HG02943 (cell line): ENCODE data around the gene LHFPL6.
"Not testable (repeated sequence)": the region's sequence is repeated elsewhere in the genome, so short reads cannot be mapped to it uniquely, and the experiment has no call there.

Experiments
- ATAC-seq: cut with Tn5 transposase; IDR thresholded peaks from one replicate; pipeline ENCODE4 v1.9.1; 2021; ENCODE audit warnings: mild to moderate bottlenecking, low read depth, moderate library complexity; ENCODE audit not compliant: unreplicated experiment

Gene LHFPL6

DNA sequence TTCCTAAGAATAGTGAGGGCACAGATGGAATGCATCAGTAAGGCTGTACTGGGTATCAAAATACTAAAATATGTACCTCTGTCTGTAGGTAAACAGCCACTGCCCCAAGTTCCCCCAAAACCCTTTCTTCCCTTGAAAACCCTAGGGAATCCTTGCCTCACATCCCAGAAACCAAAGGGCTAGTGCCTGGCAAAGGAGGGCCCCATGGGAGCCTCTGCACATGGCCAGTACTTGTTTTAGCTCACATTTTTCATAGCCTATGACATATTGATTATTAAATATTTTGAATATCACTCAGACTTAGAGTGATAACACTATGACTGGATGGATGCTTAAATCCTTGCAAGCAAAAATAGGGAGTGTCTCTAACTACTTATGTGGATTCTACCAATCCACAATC lies 237.1 kb downstream of the LHFPL6 start:
- no peak for ATAC-seq

DNA sequence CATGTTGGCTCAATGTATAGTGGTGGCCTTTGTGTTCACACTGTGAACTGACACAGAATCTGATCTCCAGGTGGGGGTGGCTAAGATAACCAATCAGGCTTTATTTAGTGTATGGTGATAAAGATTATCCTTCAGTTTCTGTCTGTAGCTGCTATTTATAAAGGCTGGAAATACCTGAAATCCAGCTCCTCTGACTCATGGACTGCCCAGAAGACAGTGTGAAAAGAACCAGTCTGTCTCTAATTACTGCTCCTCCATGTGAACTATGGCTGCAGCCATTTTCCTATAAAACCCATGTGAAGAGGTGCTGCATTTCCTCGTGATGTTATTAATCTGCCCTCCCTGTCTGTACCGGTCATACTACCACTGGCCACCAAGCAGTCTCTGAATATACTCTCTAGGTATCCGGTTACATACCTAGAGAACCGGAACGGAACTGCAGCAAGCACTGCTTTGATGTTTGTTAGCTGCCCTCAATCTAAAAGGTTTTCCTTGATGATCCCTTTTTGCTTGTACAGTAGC lies 238.0 kb downstream of the LHFPL6 start:
- no peak for ATAC-seq

DNA sequence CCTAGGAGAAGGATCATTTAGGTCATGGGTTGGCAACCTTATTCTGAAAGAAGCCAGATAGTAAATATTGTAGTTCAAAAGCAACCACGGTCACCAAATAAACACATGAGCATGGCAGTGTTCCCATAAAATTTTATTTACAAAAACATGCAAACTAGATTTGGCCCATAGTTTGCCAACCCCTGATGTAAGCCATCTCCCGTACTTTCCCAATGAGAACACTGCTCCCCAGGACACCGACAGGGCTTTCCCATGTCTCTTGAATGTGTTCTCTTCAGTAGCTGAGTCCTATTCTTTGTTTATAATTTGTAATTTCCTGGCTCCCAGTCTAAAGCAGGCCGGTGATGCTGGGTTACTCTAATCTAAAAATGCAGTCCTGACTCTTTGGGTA lies 239.6 kb downstream of the LHFPL6 start:
- no peak for ATAC-seq

DNA sequence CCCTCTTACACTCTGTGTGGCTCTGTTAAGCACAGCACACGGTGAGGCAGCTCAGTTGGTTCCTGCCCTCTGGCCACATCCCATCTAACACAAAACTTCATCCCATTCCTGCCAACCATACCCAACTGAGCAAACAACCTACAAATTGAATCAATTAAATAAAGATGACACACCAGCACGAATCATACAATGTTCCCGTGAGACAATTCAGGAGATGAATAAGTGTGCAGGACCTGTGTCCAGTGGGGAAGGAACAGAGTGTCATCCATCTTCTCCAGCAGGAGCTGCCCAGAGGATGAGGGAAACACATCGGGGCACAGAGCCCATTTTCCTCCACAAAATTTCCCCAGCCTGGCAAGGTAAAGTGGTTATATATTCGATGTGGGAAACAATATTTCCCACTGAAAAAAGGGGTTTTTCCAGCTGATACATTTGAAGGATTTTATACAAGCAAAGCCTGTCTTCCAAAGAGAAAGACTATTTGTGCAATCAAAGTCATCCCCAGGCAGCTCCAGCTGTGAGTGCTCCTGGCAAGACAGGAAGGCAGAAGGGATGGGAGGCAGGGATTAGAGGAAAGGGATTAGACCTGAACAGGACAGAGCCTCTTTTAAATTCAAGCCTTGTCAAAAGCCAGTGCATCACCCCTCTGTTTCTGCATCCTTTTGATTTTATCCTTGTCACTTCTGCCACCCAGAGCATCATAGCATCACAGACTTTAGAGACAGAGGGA lies 240.2 kb downstream of the LHFPL6 start:
- no peak for ATAC-seq

DNA sequence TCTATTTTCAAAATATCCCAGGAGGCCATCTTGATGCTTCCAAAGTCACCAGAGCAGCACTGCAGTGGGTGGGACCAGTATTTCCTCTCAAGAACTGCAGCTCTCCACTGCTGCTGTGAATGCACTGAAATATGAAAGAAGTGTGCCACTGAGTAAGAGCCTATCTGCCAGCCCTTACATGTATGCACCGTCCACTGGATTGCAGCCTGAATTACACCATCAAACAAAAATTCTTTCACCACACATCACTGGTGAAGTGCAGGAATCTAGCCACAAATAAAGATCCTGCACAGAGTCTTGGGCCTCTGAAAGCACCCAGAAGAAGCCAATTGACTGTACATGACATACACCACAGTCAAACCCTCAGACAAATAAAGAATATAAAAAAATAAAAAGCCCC lies 249.0 kb downstream of the LHFPL6 start:
- no peak for ATAC-seq

DNA sequence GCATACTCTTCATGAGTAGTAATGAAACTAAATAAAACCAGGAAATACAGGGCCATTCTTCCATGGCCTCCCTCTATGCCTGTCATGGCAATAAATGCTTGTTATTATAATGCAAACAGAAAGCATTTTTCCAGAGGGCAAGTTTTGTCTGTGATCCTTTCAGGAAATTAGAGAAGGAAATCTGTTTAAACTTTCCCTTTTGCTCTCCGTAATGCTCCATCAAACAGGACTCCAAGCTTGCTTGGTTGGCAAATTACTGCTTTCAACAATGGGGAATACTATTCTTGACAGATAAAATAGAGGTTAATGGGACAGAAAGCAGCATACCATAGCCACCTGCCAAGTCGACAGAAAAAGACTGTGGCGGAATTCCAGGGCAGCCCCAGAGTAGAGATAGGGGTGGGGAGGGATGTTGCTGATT lies 252.5 kb downstream of the LHFPL6 start:
- no peak for ATAC-seq

DNA sequence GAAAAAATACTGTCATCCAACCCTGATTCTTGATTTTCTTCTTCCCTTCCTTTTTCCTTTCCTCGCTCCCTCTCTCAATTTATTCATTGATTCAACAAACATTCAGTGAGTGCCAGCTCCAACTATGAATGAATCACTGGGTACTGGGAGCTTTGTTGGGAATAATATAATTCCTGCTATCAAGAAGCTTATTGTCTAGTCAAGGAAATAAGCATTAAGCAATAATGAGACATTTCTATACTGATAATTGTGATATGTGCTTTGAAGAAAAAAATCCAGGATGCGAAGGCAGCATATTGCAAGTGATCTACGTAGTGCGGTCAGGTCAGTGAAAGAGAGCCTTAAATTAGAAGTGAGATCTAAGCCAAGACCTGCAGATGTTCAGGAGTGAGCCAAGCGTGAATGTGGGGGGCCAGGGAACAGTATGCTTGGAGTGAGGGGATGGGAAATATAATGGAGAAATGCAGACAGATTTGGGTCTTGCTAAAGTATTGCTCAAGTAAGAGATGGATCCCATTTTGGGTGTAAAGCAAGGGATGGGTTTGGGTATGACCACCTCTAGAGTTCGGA lies 253.5 kb downstream of the LHFPL6 start:
- ATAC-seq = no peak

DNA sequence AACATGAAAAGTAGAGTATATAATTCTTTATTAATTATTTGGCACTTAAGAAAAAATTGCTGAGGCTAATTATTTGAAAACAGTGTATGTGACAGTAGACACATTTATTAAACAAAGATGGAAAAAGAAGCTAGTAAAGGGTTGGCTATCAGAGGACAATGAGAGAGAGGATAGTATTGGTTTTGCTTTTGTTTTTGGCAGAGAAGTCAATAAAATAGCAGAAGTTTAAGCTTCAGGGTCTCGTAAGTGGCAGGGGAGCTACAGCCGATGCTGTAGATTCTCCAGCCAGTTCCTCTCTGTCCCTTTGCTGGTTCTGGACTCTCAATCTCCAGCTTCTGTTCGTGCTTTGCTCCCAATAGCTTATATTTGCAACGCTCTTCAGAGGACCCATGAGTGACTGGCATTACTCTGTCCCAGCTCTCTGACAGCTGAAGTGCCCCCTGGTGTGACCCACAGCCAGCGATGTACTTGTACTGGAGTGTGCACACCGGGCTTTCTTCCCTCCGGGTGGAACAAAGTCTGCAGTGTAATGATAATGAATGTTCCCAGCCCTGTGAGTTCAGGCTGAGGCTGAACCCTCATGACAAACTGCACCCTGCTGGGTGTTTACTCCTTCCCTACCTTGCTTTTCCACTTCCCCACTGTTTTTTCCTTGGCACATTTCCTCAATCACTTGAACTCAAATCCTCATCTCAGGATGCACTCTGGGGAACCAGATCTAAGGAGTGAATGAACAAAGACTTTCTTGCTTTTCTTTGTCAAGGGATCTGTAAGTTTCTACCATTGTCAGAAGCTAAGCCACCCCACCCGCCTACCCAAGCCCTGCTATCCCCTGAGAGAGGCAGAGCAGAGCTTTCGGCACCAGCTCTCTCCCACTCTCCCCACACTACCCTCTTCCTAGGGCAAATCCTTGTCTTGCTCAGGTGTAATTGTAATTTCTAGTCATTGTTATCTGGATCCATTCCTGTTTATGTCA lies 254.8 kb downstream of the LHFPL6 start:
- no peak for ATAC-seq

DNA sequence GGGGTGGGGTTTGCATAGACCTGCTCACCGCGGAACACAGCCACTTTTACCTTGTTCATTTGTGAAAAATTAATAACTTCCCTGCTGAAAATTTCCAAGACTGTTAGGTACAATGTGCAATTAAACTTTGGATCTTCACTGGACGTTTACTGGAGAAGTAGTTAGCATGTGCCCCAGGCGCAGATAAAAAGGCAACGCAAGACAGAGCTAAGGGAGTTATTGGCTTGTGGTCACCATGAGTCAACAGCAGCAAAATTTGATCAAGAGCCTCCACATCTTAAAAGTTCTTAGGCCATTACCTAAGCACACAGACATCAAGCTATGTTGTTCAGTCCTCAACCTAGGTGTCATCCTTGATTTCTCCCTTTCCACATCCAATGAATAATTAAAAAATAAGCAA lies 257.0 kb downstream of the LHFPL6 start:
- no peak for ATAC-seq

DNA sequence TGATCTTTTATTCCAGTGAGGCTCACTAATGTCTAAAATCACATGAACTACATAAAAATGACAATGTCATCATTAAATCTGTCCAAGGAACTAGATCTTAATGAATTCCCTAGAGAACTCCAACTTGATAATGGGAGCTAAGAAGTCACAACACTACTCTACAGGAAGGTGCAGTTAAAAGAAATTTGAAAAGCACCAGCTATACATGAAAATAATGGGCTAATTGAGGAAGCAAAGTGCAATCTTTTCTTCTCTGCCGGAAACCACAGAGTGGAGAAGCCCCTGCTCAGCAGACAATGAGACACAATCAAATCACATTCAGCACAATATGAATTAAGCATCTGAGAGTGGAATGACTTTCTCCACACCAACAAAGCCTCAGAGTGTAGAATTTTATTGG lies 261.7 kb downstream of the LHFPL6 start:
- no peak for ATAC-seq

DNA sequence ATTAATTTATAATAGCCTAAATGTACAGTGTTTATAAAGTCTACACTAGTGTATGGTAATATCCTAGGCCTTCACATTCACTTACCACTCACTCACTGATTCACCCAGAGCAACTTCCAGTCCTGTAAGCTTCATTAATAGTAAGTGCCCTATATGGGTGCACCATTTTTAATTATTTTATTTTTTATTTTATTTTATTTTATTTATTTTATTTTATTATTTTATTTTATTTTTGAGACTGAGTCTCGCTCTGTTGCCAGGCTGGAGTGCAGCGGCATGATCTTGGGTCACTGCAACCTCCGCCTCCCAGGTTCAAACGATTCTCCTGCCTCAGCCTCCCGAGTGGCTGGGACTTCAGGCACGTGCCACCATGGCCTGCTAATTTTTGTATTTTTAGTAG lies 264.9 kb downstream of the LHFPL6 start:
- not testable (repeated sequence) for ATAC-seq

DNA sequence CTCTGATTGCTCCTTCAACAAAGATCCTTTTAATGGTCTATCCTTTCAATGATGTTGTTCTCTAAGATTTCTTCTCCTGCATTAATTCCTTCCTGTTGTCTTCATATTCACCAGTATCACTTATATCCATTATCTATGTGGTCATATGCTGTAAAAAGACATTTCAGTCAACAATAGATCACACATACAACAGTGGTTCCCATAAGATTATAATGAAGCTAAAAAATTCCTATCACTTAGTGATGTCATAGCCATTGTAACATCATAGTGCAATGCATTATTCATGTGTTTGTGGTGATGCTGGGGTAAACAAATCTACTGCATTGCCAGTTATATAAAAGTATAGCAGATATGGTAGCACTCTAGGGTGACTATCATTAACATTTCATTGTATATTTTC lies 266.1 kb downstream of the LHFPL6 start:
- no peak for ATAC-seq

DNA sequence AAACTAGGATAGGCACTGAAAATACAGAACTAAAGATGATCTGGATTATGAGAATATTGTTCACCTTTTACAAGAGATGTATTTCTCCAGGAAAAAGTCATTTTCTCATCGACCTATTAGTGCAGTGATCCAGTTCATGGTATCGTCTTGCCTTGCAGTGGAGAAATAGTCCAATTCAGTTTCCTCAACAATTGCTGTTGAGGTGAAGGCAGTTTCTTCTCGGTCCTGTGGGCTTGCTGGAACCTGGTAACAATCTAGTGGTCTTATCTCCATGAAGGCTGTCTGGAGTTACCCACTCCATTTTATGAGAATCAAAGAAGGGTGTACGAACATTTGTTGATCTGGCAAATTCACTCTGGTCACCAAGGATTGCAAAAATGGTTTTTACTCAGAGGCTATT lies 266.8 kb downstream of the LHFPL6 start:
- no peak for ATAC-seq

DNA sequence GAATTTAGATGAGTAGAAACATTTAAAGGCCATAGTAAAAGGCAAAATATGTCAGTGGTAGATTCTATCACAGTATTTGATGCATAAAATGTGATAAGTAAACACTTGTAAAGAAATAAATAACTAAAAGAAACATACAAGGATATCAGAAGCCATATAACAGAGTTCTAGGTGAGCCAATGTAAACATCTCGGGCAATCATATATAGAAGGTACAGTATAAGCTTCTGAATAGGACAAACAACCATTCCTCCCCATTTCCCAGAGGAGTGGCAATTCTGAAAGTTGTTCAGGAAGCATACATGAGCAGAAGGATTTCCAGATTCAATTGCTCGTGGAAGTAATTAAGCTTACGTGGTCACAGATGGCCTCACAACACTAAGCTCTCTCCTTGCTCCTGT lies 267.3 kb downstream of the LHFPL6 start:
- ATAC-seq = no peak

DNA sequence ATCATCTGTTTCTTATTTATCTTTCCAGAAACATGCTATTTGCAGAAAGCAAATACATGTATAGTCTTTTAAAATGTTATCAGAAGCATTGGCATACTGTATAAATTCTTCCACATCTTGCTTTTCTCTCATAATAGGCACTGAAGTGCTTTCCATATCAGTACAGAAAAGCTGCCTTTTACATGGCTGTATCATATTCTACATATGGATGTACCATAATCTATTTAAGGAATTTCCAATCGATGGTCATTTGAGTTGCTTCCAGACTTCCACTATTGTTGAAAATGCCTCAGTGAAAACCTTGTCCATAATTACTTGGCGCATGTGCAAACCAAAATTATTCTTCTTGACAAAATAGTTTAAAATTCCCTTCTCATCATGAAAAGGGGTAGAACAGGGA lies 272.5 kb downstream of the LHFPL6 start:
- no peak for ATAC-seq

DNA sequence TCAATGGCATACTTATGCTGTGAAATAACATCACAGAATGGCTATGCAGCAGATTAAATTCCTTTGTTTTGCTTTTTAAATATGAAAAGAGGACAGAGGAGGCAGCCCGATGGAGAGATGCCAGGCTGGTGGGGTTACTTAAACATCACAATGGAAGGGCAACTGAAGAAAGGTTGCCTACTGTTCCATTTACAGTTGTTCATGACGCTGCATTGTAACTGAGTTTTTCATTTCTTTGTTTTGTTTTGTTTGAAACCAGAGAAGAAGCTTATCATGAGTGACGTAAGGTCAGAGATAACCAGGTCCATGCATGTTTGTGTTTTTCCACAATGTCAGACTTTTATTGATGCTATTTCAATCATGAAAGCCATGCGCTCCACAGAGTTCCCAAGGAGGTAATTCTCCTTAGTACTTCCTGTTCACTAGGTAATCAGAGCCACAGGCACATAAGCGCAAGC lies 273.8 kb downstream of the LHFPL6 start:
- no peak for ATAC-seq

DNA sequence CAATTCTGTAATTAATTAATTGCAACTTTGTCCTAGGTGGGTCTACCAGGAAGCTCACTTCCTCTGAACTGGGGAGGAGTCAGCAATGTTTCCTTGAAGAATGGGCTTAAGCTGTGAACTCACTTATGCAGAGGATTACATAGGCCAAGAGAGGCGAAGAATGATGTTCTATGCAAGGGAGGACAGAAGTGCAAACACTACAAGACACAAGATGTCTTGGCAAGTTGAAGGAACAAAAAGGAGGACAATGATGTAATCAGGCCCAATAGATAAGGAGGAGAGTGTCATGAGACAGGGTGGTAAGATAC lies 275.9 kb downstream of the LHFPL6 start:
- no peak for ATAC-seq

DNA sequence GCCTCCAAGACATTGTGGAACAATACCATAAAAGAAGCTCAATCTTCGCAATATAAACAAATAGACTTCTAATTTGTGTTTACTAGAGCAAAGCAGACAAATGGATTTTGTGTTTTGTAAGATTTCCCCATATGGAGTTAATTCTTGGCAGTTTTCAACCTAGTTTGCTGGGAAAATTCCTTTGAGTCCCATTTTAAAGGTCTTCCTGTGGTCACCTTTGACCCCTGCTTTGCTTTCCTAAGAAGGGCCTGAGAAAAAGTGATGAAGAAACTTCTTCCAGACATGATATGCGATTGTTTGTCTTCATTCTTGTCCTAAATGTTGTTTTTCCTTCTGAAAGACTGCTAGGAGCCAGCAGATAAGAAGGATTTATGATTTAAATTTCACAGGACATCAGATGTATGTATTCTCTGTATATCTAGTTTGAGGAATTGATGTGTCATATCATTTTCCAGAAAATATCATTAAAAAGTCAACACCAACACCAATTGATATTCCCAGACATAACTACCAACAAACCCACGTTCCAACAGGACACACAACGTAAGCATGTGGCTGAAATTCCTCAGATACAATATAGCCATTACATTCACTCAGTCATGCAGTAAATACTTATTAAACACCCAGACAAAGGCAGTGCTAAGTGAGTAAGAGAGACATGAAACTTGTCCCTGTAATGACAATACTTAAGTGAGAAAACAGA lies 276.4 kb downstream of the LHFPL6 start:
- ATAC-seq = no peak

DNA sequence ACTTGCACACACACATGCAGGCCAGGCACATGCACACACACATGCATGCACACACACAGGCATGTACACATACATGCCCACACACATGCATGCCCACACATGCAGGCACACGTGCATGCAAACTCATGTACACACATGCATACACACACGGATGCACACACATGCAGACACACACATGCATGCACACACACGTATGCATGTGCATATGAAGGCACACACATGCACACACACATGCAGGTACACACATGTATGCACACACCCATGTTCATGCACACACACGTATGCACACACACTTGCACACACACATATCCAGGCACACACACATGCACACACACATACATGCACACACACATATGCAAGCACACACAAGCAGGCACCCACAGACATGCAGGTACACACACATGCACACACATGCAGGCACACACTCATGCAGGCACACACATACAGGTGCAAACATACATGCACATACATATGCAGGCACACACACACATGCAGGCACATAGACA lies 278.1 kb downstream of the LHFPL6 start:
- ATAC-seq = no peak

DNA sequence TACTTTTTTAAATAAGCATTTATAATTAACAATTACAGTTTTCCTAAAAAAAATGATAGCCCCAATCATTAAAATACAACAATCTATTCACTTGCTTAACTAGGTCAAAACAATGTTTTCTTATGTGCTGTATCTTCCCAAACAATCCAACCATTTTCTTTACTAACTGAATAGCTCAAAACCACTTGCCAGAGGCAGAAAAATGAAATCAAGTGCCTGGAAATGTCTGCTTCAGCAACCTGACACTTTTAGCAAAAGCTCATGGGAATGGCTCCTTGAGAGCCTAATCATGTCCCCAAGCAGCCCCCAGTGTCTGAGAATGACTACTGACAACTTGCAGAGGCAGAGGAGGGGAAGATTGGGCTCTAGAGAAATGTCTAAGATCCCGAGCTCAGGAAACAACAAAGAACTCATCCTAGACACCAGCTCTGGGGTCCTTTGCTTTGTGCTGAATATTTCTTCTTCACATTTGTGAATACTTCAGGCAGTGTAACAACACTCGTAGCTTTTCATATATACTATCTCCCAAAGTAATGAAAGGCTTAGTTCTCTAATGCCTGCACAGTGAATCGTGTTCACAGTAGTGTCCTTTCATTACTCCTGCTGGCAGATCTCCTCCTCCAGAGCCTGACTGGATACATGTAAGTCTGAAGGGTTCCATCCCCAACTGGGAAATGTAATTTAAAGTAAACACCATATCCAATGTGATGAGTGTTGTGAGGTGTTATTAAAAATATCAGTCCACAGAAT lies 280.0 kb downstream of the LHFPL6 start:
- ATAC-seq = no peak
